ENCODE data around the gene GPC3.

The GPC3 gene

GRCh38 chrX:133574716-133575115, 410.7 kb downstream of the GPC3 start:
- no peak for DNase-seq (ENCODE audit: low read depth, low spot score)
- no peak overlapping the region for H3K4me3 ChIP-seq (ENCODE audit: low read length)

DNA sequence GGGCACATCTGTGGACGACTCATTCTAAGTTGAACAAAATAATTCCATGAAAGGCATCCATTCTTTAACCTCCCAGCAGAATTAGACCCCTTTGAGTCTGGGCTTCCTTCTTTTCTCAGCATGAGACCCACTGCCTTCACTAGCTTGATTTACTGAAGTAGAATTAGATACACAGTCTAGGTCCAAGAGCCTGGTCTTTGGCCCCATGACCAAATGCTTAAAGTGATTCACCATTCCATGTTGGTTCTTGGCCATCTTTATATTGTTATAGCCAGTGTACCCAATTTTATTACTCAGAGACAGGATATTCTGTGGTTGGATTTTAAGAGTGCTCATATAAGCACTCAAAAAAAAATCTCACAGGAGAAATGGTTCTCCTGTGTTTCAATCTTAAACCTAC, 414.8 kb downstream of the GPC3 start:
- no peak overlapping the region for H3K4me3 ChIP-seq (ENCODE audit: low read length)
- no peak for DNase-seq (ENCODE audit: low read depth, low spot score)

GRCh38 chrX:133569217-133569616, 416.2 kb downstream of the GPC3 start:
- no peak overlapping the region for H3K4me3 ChIP-seq (ENCODE audit: low read length)
- DNase-seq (ENCODE audit: low read depth, low spot score): no peak

- DNase-seq (ENCODE audit: low read depth, low spot score): no peak
- H3K4me3 ChIP-seq (ENCODE audit: low read length): no peak overlapping the region
Observed at GRCh38 chrX:133568109-133568508, 417.3 kb downstream of the GPC3 start.

DNA sequence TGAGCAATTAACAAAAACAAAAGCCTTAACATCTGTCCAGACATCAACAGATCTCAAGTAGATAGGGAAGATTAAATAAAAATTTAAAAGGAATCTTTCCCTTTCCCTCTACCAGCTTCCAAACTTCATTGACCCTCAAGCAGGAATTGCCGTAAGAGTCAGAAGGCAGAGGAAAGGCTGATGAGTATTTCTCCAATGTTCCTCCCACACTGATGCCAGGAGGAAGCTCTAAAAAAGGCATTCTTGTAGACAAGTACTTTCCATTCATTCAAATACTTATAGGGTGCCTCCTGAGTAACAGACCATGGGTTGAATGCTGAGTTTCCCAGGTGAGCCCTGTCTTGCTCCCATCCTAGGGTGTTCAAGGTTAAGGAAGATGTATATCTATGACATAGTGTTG, 418.5 kb downstream of the GPC3 start:
- H3K4me3 ChIP-seq (ENCODE audit: low read length): no peak overlapping the region
- DNase-seq (ENCODE audit: low read depth, low spot score): no peak

GRCh38 chrX:133563705-133564104, 421.7 kb downstream of the GPC3 start:
- no peak overlapping the region for H3K4me3 ChIP-seq (ENCODE audit: low read length)
- no peak for DNase-seq (ENCODE audit: low read depth, low spot score)

- H3K4me3 ChIP-seq (ENCODE audit: low read length): no peak overlapping the region
- DNase-seq (ENCODE audit: low read depth, low spot score): no peak
Observed at GRCh38 chrX:133561251-133561650, 424.1 kb downstream of the GPC3 start.

- H3K4me3 ChIP-seq (ENCODE audit: low read length): no peak overlapping the region
- no peak for DNase-seq (ENCODE audit: low read depth, low spot score)
Observed at GRCh38 chrX:133559909-133560308, 425.5 kb downstream of the GPC3 start.

DNA sequence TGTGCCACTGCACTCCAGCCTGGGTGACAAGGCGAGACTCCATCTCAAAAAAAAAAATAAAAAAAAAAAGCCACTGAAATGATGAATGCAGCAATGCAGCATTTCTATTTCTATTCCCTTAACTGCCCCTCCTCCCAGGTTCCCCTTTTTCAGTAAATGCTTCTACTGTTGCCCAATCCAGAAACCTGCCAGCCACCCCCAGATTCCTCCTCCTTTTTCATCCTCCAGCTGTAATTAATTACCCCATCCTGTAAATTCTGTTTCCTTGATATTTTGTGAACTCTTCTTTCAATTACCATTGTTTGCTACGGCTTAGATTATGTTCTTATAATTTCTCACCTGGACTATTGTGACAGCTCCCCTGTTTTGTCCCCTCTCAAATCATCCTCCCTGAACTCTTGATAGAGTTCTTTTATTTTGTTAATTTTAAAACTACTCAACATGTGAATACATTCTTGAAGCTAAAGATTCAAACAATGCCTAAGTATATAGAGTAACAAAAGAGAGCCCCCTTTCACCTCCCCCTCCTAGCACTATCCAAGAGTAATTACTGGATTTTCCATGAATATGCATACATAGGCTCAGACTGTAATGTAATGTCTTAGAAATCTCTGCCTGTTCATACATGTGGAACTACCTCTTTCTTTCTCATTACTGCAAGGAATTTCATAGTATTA, 429.5 kb downstream of the GPC3 start:
- H3K4me3 ChIP-seq (ENCODE audit: low read length): no peak overlapping the region
- no peak for DNase-seq (ENCODE audit: low read depth, low spot score)

- DNase-seq (ENCODE audit: low read depth, low spot score): no peak
- no peak overlapping the region for H3K4me3 ChIP-seq (ENCODE audit: low read length)
Observed at GRCh38 chrX:133550665-133551485, 434.5 kb downstream of the GPC3 start.

DNA sequence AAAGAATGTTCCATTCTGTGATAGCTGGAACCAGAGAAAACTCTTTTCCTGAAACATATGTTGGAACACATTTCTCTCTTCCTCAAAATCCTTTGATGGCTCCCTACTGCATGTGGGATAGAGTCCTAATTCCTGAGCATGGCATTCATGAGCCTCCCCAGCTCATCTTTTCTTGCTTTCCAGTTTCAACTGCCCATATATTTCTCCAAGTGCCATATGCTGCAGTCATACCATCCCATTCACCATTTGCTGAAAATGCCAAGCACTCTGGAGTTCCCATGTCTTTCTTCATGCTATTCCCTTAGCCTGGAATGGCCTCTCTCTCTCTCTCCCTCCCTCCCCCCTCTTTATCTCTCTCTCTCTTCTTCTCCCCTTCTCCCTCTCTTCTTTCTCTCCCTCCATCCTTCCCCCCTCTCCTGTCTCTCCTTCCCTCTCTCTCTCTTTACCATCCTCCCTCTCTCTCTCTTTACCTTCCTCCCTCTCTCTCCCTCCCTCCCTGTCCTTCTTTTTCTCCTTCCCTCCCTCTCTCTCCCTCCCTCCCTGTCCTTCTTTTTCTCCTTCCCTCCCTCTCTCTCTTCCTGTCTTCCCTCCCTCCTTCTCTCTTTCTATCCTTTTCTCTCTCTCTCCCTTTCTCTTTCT, 436.0 kb downstream of the GPC3 start:
- no peak overlapping the region for H3K4me3 ChIP-seq (ENCODE audit: low read length)
- DNase-seq (ENCODE audit: low read depth, low spot score): no peak

DNA sequence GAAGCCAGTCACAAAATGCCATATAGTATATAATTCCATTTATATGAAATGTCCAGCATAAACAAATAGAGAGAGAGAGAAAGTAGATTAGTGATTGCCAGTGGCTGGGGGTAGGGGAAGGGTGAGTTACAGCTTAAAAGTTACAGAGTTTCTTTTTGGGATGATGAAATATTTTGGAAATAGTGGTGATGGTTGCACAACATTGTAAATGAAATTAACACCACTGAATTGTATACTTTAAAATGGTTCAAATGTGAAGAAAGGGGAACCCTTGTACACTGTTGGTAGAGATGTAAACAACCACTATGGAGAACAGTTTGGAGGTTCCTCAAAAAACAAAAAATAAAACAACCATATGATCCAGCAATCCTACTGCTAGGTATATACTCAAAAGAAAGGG, 439.0 kb downstream of the GPC3 start:
- no peak overlapping the region for H3K4me3 ChIP-seq (ENCODE audit: low read length)
- DNase-seq (ENCODE audit: low read depth, low spot score): no peak

DNA sequence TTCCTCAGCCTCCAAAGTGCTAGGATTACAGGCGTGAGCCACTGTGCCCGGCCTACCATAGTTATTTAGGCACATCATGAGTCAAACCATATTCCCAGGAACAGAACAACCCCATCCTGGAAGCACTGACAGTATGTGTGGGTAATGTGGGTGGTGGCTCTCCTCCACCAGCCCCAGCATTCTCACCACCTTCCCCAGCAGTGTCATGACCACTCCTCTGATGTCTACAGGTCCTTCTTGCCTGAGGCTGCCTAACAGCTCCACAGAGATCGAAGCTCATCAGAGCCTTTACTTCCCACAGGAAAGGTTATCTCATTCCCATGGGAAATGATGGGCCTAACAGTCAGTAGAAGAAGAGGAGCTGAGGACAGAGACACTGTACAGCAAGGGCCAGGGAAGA, 440.6 kb downstream of the GPC3 start:
- no peak for DNase-seq (ENCODE audit: low read depth, low spot score)
- no peak overlapping the region for H3K4me3 ChIP-seq (ENCODE audit: low read length)

DNA sequence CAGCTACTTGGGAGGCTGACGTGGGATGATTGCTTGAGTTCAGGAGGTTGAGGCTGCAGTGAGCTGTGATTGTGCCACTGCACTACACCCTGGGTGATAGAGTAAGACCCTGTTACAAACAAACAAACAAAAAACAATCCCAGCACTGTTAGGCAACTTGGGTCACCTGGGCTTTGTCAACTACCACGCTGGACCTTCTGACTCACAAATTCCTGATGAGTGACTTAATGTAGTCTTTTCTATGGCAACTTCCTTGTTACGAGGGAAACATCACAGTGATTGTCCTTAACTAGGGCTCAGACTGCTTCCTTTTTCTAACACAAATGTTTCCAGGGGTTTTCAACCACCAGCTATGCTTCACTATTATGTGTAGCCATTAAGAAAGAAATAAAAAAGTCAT, 441.3 kb downstream of the GPC3 start:
- no peak overlapping the region for H3K4me3 ChIP-seq (ENCODE audit: low read length)
- DNase-seq (ENCODE audit: low read depth, low spot score): no peak

DNA sequence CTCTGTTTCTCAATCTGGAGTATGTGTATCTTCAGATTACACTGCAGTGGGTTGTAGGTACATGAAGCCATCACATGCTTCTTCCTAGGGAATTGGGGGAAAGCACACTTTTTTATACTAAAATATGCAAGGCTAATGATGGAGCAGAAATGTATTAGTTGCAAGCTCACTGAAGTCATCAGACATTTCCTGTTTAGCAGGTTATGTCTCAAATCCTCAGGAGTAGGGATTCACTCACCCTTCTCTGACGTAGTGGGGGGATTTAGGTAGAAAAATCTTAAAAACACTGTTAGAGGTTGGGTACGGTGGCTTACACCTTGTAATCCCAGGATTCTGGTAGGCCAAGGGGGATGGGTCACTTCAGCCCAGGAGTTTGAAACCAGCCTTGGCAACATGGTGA, 441.7 kb downstream of the GPC3 start:
- H3K4me3 ChIP-seq (ENCODE audit: low read length): no peak overlapping the region
- no peak for DNase-seq (ENCODE audit: low read depth, low spot score)

GRCh38 chrX:133542476-133542875, 442.9 kb downstream of the GPC3 start:
- no peak for DNase-seq (ENCODE audit: low read depth, low spot score)
- H3K4me3 ChIP-seq (ENCODE audit: low read length): no peak overlapping the region

GRCh38 chrX:133541021-133541420, 444.4 kb downstream of the GPC3 start:
- no peak for DNase-seq (ENCODE audit: low read depth, low spot score)

GRCh38 chrX:133538148-133538547, 447.2 kb downstream of the GPC3 start:
- no peak overlapping the region for H3K4me3 ChIP-seq (ENCODE audit: low read length)
- DNase-seq (ENCODE audit: low read depth, low spot score): no peak

More at GRCh38 chrX:133541021-133541420, 444.4 kb downstream of the GPC3 start:
- no peak overlapping the region for H3K4me3 ChIP-seq (ENCODE audit: low read length)

- no peak for DNase-seq (ENCODE audit: low read depth, low spot score)
- no peak overlapping the region for H3K4me3 ChIP-seq (ENCODE audit: low read length)
Observed at GRCh38 chrX:133537142-133537541, 448.3 kb downstream of the GPC3 start.

- no peak for DNase-seq (ENCODE audit: low read depth, low spot score)
- no peak overlapping the region for H3K4me3 ChIP-seq (ENCODE audit: low read length)
Observed at GRCh38 chrX:133535066-133535465, 450.3 kb downstream of the GPC3 start.
